GM23248 (cell line): ENCODE results near the gene RAI14.

ENCODE experiments used
- EZH2 ChIP-seq: fragments of 200-600 bp; sonication (generic); IDR thresholded peaks from 2 replicates; pipeline ENCODE4 v1.6.1; 2018; ENCODE audit warnings: antibody characterized with exemption, mild to moderate bottlenecking; ENCODE audit not compliant: insufficient read depth, poor library complexity, severe bottlenecking
- EZH2phosphoT487 ChIP-seq: fragments of 200-600 bp; sonication (generic); IDR thresholded peaks from 2 replicates; pipeline ENCODE4 v1.6.1; 2018; ENCODE audit warnings: antibody characterized with exemption, moderate library complexity, mild to moderate bottlenecking, low read depth; ENCODE audit not compliant: insufficient read depth

DNA sequence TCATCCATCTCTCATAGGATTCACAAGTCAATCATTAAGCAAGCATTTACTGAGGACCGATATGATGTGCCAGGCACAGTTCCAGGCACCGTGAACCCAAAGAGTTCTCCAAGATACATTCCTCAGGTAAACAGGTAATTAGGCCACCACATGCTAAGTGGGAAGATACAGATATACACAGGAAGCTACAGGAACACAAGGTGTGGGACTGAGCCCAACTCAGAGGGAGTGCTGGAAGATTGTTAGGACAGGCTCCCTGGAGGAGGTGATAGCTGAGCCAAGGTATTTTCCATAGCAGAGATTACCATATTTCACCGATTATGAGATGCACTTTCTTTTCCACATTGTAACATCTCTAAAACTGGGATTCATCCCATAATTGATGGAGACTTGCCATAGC is 31.4 kb upstream of the RAI14 start:
- TF ChIP-seq EZH2 (no peak), EZH2phosphoT487 (no peak)
